ACC112 (cell line): Measurements from ENCODE around the gene TRPV5.

Source experiments
- H2AFZ ChIP-seq: fragments of 200-600 bp; sonication (generic); one replicate; pipeline ENCODE4 v1.6.0; 2017; ENCODE audit warnings: antibody characterized with exemption, low read length; ENCODE audit not compliant: unreplicated experiment
- H3K27ac ChIP-seq: fragments of 200-600 bp; sonication (generic); 2 replicates; pipeline ENCODE4 v1.5.1; 2014; ENCODE audit warnings: low read depth, mild to moderate bottlenecking, antibody characterized with exemption, low read length, moderate library complexity
- H3K27me3 ChIP-seq: fragments of 200-600 bp; sonication (generic); 2 replicates; pipeline ENCODE4 v1.6.1; 2014; ENCODE audit warnings: mild to moderate bottlenecking, antibody characterized with exemption, low read length, moderate library complexity, mixed read lengths; ENCODE audit not compliant: insufficient read depth
- H3K36me3 ChIP-seq: fragments of 200-600 bp; sonication (generic); 2 replicates; pipeline ENCODE4 v1.6.1; 2016; ENCODE audit warnings: mild to moderate bottlenecking, antibody characterized with exemption, low read length, moderate library complexity, mixed read lengths; ENCODE audit not compliant: insufficient read depth
- H3K4me1 ChIP-seq: fragments of 200-600 bp; sonication (generic); one replicate; pipeline ENCODE4 v1.6.1; 2016; ENCODE audit warnings: low read length, mixed read lengths; ENCODE audit not compliant: insufficient read depth, unreplicated experiment, control insufficient read depth
- H3K4me3 ChIP-seq: fragments of 200-600 bp; sonication (generic); 2 replicates; pipeline ENCODE4 v1.5.1; 2014; ENCODE audit warnings: mild to moderate bottlenecking, low read depth, low read length
- H3K79me2 ChIP-seq: fragments of 200-600 bp; sonication (generic); one replicate; pipeline ENCODE4 v1.6.0; 2016; ENCODE audit warnings: low read length; ENCODE audit not compliant: control insufficient read depth, unreplicated experiment, insufficient read depth

TRPV5 gene

DNA sequence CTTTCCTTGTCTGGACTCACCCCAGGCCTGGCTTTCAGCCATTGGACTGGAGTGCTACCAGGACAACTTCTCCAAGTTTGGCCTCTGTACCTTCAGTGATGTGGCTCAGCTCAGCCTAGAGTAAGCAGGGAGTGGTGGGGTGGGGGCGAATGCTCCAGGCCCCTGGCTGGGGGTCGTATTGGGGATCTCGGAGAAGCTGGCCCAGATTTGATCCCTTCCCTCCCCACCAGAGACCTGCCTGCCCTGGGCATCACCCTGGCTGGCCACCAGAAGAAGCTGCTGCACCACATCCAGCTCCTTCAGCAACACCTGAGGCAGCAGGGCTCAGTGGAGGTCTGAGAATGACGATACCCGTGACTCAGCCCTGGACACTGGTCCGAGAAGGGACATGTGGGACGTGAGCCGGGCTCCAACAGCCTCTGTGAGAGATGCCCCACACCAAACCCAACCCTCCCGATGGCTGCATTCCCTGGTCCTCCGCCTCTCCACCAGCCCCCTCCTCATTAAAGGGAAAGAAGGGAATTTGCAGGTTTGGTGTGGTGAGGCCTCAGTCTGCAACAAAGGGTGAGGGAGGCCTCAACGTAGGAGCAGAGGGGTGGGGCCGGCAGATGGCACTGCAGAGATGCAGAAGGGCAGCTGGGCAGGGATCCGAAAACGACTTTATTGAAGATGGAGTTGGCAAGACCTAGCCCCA is 62.8 kb downstream of the TRPV5 start:
- H3K27ac ChIP-seq: no peak overlapping the region
- H3K36me3 ChIP-seq: no peaks in the 10 kb centered on the region
- H3K79me2 ChIP-seq: no peaks in the 10 kb centered on the region
- H2AFZ ChIP-seq: no peak overlapping the region
- no peak overlapping the region for H3K4me3 ChIP-seq
- H3K27me3 ChIP-seq: no peaks in the 10 kb centered on the region
- H3K4me1 ChIP-seq: no peaks in the 10 kb centered on the region

- Histone ChIP-seq H3K79me2 (no peaks in the 10 kb centered on the region), H3K4me3 (no peak overlapping the region), H2AFZ (no peak overlapping the region), H3K4me1 (no peaks in the 10 kb centered on the region), H3K36me3 (no peaks in the 10 kb centered on the region), H3K27me3 (no peaks in the 10 kb centered on the region), H3K27ac (no peak overlapping the region)
Observed at GRCh38 chr7:142870147-142870559, 63.4 kb downstream of the TRPV5 start.

DNA sequence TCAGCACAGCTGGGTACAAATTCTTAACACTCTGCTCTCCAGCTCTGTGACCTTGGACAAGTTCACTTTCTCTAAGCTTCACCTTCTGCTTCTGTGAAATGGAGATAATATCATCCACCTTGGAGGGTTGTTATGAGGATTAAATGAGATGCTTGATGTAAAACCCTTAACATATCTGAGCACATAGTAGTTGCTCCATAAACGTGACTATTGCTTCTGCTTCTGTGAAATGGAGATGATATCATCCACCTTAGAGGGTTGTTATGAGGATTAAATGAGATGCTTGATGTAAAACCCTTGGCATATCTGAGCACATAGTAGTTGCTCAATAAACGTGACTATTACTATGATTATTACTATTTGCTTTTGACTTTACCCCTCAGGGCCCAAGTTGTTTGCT is 64.1 kb downstream of the TRPV5 start:
- Histone ChIP-seq H3K79me2 (no peaks in the 10 kb centered on the region), H3K27me3 (no peaks in the 10 kb centered on the region), H3K27ac (no peak overlapping the region), H2AFZ (no peak overlapping the region), H3K4me3 (no peak overlapping the region), H3K4me1 (no peaks in the 10 kb centered on the region), H3K36me3 (no peaks in the 10 kb centered on the region)

- H2AFZ ChIP-seq: no peak overlapping the region
- no peaks in the 10 kb centered on the region for H3K4me1 ChIP-seq
- H3K27me3 ChIP-seq: no peaks in the 10 kb centered on the region
- no peak overlapping the region for H3K4me3 ChIP-seq
- H3K27ac ChIP-seq: no peak overlapping the region
- H3K79me2 ChIP-seq: no peaks in the 10 kb centered on the region
- no peaks in the 10 kb centered on the region for H3K36me3 ChIP-seq
Observed at GRCh38 chr7:142868986-142869415, 64.5 kb downstream of the TRPV5 start.

DNA sequence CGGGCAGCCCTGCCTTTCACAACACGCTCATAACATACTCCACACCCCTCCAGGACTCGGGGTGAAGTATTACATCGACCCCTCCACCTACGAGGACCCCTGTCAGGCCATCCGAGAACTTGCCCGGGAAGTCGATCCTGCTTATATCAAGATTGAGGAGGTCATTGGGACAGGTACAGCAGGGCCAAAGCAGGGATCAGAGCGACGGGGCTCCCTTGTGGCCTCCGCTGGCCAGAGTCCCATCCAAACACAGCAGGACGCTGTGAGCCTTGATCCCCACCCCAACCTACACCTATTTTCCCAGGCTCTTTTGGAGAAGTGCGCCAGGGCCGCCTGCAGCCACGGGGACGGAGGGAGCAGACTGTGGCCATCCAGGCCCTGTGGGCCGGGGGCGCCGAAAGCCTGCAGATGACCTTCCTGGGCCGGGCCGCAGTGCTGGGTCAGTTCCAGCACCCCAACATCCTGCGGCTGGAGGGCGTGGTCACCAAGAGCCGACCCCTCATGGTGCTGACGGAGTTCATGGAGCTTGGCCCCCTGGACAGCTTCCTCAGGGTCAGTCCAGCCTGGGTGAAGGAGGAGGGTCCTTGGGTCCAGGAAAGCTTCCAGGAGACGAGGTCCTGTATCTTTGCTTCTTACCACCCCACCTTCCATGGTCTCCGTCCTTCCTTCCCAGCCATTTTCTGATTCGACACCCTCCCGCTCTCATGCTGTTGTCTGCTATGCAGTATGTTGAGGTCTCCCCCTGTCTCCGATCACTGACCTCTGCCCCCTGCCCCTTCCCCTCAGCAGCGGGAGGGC is 65.2 kb downstream of the TRPV5 start:
- no peaks in the 10 kb centered on the region for H3K4me1 ChIP-seq
- H3K79me2 ChIP-seq: no peaks in the 10 kb centered on the region
- H3K36me3 ChIP-seq: no peaks in the 10 kb centered on the region
- H2AFZ ChIP-seq: no peak overlapping the region
- no peaks in the 10 kb centered on the region for H3K27me3 ChIP-seq
- H3K4me3 ChIP-seq: no peak overlapping the region
- no peak overlapping the region for H3K27ac ChIP-seq

DNA sequence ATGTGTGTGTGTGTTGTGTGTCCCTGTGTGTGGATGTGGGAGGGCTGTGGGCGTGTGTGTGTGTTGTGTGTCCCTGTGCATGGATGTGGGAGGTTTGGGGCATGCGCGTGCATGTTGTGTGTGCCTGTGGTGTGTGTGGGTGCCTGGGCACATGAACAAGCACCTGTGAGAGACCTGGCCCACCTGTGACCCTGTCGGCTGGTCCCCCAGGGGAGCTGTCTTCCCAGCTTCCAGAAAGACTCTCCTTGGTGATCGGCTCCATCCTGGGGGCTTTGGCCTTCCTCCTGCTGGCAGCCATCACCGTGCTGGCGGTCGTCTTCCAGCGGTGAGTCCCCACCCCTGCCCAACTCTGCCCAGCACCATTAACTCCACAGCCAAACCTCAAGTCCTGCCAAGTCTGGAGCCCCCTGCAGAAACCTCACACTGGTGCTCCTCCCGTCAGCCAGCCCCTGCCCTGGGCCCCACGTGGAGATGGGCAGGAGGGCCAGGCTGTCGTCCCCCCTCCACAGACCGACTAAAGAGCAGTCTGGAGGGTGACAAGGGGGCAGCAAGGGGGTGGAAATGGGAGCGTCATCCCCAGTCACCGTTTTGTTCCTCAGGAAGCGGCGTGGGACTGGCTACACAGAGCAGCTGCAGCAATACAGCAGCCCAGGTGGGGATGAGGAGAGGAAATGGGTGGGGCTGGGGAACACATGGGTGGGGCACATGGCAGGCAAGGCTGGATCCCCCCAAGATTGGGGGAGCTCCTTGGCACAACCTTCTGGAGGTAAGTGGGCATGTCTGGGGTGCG is 66.0 kb downstream of the TRPV5 start:
- Histone ChIP-seq H3K4me3 (no peak overlapping the region), H3K79me2 (no peaks in the 10 kb centered on the region), H3K4me1 (no peaks in the 10 kb centered on the region), H3K36me3 (no peaks in the 10 kb centered on the region), H2AFZ (no peak overlapping the region), H3K27ac (no peak overlapping the region), H3K27me3 (peaks cover 2% of the 10 kb centered on the region; the same call in 1 of the 2 replicates)

DNA sequence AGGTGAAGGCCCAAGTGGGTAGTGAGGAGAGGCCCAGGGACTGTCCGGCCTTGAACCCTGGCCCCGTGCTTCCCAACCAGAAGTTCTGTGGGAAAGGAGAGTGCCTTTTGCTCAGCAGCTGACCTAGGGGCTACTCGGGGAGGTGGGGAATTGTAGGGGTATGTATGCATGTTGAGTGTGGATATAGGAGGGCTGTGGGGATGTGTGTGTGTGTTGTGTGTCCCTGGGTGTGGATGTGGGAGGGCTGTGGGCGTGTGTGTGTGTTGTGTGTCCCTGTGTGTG is 66.5 kb downstream of the TRPV5 start:
- H3K27ac ChIP-seq: no peak overlapping the region
- peaks cover 8% of the 10 kb centered on the region; the same call in 1 of the 2 replicates for H3K27me3 ChIP-seq
- H3K79me2 ChIP-seq: no peaks in the 10 kb centered on the region
- no peaks in the 10 kb centered on the region for H3K36me3 ChIP-seq
- no peak overlapping the region for H2AFZ ChIP-seq
- no peaks in the 10 kb centered on the region for H3K4me1 ChIP-seq
- no peak overlapping the region for H3K4me3 ChIP-seq

- Histone ChIP-seq H3K4me3 (no peak overlapping the region), H3K27me3 (peaks cover 13% of the 10 kb centered on the region; the same call in 1 of the 2 replicates), H3K79me2 (no peaks in the 10 kb centered on the region), H2AFZ (no peak overlapping the region), H3K36me3 (no peaks in the 10 kb centered on the region), H3K4me1 (no peaks in the 10 kb centered on the region), H3K27ac (no peak overlapping the region)
Observed at GRCh38 chr7:142866361-142867096, 67.0 kb downstream of the TRPV5 start.

- Histone ChIP-seq H2AFZ (no peak overlapping the region), H3K27ac (no peak overlapping the region), H3K36me3 (no peaks in the 10 kb centered on the region), H3K27me3 (peaks cover 20% of the 10 kb centered on the region; the same call in 1 of the 2 replicates), H3K4me1 (no peaks in the 10 kb centered on the region), H3K4me3 (no peak overlapping the region), H3K79me2 (no peaks in the 10 kb centered on the region)
Observed at GRCh38 chr7:142865766-142866165, 67.8 kb downstream of the TRPV5 start.

DNA sequence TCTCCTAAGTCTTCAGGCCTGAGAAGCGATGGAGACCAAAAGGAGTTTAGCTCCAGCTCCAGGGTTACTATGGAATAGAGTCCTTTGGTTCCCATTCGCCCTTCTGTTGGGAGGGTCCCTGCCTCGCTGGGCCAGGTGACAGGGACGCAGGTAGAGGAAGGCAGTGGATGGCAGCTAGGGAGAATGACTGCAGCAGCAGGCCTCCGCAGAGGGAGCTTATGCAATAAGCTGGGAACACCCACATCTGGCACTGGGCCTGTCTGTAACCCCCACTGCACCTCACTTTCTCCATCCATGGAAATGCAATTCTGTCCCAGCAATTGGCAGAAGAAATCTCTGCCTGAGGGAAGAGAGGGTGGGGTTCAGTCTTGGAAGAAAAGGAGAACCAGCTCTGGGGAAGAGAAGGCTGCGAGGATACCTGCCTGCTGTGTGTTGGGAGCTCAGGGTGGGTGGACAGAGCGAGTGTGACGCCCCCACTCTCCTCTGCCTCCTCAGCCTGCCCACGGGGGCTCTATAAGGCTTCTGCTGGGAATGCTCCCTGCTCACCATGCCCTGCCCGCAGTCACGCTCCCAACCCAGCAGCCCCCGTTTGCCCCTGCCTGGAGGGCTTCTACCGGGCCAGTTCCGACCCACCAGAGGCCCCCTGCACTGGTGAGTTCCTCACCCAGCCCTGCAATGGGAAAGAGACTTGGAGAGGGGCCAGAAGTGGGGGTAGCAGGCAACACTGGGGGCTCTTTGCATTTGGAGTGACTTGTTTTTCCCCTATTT is 68.4 kb downstream of the TRPV5 start:
- Histone ChIP-seq H2AFZ (no peak overlapping the region), H3K27ac (no peak overlapping the region), H3K27me3 (peaks cover 26% of the 10 kb centered on the region), H3K36me3 (no peaks in the 10 kb centered on the region), H3K4me1 (no peaks in the 10 kb centered on the region), H3K79me2 (no peaks in the 10 kb centered on the region), H3K4me3 (no peak overlapping the region)
